ENCODE results near the gene NPRL2.
"Not testable (repeated sequence)": the region's sequence is repeated elsewhere in the genome, so short reads cannot be mapped to it uniquely, and the experiment has no call there.

Gene NPRL2

DNA sequence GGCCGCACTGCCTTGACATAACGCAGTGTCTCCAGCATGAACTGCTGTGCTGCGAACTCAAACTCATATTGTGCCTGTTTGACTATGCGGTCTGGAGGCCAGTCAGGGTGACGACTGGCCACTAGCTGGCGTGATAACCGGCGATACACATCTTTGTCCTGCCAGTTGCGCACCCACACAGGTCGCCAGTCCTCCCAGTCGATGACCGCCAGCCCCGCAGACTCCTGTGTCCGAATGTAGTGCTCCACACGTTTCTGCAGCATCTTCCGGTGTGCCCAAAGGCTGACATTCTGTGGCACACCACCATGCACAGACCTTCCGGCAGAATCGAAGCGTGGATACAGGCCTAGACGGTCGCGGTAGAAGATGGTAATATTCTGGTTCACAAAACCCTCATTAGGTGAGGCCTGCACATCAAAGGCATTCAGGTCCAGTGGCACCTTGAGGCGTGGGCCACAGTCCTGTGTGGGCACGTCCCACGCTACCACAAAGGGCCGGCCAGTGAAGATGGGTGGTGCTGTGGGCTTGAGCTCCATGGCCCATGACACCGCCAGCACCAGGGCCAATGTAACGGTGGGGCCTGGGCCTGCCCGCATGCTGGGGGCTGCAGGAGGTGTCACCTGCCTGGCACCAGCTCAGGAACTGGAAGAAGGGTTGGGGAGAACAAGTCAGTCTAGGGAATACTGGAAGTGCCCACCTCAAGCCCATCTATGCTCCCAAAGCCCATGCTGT, 30.5 kb downstream of the NPRL2 start:
- no peak for DNase-seq
- intact Hi-C loops (cut with DNase I) = loop anchor here (2.0 to 10.0 kb wide), 3 partner anchors 19 to 93 kb away; partner anchors contain the start of gene LSMEM2

DNA sequence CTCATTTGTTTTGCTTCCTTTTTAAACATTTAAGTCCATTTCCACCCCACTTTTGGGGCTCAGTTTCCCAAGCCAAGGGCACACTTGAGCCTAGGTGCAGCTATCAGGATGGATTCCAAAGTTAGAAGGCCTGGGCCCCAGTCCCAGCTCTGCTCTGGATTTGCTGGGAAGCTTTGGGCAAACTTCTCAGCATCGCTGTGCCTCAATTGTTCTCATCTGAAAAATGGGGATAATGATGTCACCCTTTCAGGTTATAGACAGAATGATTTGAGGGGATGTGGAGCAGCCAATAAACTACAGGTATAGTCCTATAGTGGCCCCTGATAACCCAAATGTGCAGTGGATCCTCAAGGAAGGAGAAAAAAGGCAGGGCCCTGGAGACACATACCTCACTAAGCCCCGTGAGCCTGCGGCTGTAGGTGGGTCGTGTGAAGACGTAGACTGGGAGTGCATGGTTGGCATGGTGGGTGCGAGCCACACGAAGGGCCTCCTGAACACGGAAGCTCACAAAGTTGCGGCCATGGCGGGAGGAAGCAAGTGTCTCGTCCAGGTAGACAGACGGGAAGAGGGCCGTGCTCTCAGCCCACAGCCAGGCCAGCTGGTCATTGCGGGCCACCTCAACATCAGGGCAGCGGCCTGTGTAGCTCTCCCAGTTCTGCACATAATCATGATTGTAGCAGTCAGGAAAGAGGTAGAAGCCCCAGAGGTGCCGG, 31.2 kb downstream of the NPRL2 start:
- DNase-seq = no peak
- intact Hi-C loops (cut with DNase I) = no loop called here

DNA sequence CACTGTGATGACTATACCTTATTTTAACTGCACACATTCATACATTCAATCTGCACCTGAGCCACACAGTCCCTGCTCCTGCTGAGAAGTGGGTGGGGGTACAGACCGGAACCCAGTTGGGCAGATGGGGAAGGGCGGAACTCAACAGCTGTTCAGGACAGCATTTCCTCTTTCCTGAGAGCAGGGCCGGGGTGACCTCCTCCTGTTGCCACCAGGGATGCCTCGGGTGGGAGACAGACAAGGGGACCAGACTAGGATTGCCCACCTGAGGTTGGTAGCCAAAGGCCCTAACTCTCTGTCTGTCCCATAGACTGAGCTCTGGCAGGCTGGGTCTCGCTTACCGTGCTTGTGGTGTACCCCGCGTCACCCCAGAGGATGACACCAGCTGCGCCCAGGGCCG, 32.0 kb downstream of the NPRL2 start:
- intact Hi-C loops (cut with DNase I) = no loop called here
- DNase-seq = peak in 1 of 10 donors; percentile 67

DNA sequence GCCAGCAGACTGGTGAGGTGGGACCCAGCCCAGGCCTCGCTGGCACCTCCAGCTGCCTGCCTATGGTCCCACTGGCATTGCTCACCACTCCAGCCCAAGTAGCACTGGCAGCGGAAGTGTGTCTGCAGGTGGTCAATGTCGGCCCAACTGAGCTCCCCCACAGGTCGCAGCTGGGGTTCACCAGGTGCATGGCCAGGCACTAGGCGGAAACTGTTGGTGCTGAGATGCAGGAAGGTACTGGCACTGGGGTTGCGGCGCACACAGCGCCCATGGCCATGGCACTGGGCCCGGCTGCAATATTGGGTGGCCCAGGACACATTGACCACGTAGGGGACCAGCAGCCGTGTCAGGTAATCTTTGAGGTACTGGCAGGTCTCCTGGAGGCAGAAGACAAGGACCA, 32.4 kb downstream of the NPRL2 start:
- intact Hi-C loops (cut with DNase I) = no loop called here
- peak in 1 of 10 donors; percentile 74 for DNase-seq

DNA sequence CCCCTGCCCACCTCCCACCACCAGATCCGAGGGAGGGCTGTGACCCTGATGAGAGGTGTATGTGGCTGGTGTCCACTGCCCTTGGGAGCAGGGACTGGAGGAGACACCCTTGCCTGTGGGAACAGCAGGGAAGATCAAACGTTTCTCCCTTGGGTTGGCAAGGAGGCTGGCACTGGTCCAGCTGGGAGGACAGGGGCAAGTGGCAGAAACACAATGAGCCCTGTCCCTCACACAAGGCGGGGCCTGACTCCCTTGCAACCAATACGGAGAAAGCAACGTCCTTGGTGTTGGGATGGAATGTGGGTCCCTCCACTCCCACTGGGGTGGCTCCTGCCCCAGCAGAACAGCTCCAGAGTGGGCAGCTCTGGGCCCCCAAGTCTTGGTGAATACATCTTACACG, 33.3 kb downstream of the NPRL2 start:
- intact Hi-C loops (cut with DNase I) = no loop called here
- peak in 1 of 10 donors; percentile 79 for DNase-seq

DNA sequence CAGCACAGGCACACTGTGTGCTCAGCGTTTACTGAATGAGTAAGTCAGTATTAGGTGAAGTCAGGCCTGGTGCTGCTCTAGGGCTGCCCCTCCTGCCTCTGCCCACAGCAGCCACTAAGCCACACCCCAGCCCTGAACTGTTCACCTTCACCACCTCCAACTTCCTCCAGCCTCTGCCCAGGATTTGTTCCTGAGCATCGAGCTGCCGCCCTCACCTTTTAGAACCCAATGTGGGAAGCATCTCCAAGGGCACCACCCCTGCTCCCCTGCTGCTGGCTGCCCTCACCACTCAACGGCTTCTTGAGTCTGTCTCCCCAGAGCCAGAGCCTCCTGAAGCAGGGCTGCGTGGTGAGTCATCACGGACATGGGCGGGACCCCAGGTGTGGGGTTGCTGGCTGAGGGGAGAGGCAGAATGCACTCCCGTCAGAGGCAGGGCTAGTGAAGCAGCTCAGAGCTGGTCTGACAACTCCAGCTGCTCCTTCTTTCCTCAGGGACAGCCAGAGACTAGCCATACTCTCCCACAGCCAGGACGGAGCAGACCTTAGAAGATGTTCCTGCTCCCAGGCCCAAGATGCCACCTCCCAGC, 33.8 kb downstream of the NPRL2 start:
- intact Hi-C loops (cut with DNase I) = no loop called here
- peak in 1 of 10 donors; percentile 77 for DNase-seq

DNA sequence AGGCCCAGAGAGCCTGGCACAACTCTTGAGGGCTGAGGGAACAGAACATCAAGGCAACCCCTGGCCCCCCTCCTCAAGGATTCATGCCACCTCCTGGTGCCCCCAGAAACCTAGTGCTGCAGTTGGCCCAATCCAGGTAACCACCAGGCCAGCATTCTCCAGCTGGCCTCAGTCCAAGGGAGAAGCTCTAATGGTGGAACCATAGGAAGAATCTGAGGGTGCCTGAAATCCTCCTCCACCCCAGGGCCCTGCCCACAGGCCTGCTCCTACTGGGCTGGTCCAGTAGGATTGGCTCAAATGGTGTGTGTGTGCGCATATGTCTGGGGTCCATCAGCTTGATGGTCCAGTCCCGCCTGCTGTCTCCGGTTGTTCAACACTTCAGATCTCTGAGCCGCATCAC, 35.8 kb downstream of the NPRL2 start:
- intact Hi-C loops (cut with DNase I) = no loop called here
- no peak for DNase-seq

DNA sequence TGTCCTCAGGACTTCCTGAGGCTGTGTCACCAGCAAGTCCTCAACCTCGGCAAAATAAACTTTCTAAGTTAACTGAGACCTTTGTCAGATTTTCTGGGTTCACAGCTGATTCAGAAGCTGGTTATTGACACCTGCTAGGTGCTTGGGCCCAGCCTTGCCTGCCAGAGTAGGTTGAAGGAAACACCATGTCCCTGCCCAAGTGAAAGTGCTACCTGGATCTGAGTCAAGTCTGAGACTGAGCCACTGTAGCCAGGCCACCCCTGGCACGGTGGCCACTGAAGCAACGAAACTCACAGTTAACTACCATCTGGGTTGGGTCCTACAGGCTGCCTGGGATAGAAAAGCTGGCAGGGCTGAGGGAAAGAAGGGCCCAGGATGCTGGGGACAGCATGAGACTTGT, 36.2 kb downstream of the NPRL2 start:
- DNase-seq = no peak
- intact Hi-C loops (cut with DNase I) = no loop called here

DNA sequence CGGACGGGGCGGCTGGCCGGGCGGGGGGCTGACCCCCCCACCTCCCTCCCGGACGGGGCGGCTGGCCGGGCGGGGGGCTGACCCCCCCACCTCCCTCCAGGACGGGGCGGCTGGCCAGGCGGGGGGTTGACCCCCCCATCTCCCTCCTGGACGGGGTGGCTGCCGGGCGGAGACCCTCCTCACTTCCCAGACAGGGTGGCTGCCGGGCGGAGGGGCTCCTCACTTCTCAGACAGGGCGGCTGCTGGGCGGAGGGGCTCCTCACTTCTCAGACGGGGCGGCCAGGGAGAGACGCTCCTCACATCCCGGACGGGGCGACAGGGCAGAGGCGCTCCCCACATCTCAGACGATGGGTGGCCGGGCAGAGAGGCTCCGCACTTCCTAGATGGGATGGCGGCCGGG, 38.5 kb downstream of the NPRL2 start:
- DNase-seq; intact Hi-C loops (cut with DNase I): not testable (repeated sequence)

DNA sequence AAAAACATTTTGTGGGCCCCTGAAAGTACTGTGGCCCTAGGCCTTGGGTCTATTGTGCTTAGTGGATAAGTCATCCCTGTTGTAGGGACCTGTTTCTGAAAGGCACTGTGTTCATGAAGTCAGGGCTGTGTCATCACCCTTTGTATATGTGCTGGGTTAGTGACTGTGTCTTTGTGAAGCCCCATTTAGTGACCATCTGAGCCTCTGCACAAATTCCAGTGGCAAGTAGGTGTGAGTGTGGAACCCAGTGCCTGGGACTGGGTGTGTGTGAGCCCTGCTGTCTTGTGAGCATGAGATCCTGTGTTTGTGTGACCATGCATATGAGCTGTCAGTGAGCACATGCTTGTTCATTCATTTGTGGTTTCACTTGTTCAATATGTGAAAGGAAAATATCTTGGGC, 46.0 kb downstream of the NPRL2 start:
- DNase-seq = no peak
- intact Hi-C loops (cut with DNase I) = no loop called here

DNA sequence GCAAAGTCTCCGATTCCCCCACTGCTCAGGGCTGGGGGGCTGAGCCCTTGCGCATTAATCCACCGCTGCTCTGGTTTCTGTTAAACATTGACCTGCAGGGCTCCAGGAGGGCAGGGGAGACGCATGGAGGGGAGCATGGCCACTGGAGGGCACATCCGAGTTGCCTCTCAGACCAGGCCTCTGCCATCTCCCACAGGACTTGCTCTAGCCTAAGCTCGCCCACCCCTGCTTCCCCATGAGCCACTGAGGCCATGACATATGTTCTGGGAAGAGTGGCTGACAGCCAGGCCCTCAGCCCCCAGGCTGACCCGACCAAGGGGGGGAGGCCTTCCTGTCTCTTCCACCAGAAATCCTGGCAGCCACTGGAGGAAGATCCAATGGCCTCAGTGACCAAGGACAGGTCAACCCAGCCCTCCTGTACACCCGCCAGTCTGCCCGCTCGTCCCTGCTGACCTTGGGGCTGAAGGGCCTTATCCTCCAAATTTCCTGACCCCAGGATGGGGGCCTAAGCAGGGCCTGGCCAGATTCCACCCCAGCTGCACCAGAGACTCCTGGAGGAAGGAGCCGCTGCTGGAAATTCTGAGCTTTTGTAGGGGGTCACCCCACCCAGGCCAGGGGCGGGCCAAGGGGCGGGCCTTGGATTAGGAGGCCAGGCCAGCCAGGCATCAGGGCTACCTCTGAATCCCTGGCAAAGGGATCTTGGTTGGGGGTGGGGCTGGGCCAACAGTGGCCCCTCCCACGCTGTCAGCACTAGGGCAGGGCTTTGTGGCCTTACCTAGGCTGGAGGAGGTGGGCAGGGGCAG, 47.4 kb downstream of the NPRL2 start, which contains the start of gene HYAL1:
TSS of gene HYAL1 (minus strand) at position 562 of the 803 bp plus-strand sequence. CDS start 618 bp downstream, outside the sequence.
- DNase-seq = no peak
- intact Hi-C loops (cut with DNase I) = no loop called here

DNA sequence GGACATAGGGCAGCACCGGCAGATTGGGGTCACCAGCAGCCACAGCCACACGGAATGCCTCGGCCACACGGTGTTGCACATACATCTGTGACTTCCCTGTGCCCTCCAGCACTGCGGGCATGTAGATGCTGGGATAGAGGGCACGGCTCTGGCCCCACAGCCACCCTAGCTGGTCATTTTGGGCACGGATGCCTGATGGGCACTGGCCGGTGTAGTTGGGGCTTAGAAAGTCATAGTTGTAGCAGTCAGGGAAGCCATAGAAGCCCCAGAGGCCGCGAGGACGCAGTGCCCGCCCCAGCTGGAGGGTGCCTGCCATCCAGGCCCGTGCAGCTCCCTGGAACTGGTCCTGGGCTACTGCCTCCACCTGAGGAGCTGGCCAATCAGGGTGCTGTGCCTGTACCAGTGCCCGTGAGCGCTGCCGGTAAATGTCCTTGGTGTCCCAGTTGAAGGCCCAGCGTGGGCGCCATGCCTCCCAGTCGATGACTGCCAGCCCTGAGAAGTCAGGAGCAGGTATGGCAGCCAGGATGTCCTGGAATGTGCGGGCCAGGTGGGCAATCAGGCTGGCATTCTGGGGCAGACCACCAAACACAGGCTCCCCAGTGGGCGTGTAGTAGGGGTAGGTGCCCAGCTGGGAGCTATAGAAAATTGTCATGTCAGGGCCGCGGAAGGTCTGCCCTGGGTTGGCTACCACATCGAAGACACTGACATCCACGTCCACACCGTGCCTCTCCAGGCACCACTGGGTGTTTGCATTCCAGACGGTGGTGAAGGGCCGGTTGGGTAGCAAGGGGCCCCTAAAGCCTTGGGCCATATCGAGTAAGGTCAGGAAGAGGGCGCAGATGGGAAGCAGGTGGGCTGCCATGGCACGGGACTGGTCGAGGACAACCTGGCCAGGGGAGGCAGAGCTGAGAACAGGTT, 48.2 kb downstream of the NPRL2 start:
- intact Hi-C loops (cut with DNase I) = no loop called here
- DNase-seq = no peak

DNA sequence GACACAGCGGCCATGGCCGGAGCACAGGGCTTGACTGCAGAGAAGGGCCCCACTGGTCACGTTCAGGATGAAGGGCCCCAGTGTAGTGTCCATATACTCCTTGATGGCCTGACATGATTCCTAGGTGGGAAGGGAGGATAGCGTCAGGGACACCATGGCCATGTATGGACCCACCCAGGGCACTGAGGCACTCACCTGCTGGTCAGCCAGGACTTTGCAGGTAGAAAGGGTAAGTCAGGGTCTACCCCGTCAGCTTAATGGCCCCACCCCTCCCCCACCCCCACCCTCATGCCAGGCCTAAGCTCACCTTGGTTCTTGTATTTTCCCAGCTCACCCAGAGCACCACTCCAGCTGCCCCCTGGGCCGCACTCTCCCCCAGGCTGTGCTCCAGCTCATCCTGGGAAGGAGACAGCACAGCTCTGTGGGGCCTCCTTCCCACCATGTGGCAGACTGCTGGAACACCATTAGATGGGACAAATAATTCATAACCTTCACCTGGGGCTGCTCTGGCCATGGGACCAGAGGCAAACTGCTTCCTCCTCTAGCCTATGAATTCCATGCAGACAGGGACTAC, 49.8 kb downstream of the NPRL2 start:
- intact Hi-C loops (cut with DNase I) = loop anchor here (2.0 kb wide), 1 partner anchor 20 kb away; no protein-coding TSS in a partner anchor
- DNase-seq = no peak

DNA sequence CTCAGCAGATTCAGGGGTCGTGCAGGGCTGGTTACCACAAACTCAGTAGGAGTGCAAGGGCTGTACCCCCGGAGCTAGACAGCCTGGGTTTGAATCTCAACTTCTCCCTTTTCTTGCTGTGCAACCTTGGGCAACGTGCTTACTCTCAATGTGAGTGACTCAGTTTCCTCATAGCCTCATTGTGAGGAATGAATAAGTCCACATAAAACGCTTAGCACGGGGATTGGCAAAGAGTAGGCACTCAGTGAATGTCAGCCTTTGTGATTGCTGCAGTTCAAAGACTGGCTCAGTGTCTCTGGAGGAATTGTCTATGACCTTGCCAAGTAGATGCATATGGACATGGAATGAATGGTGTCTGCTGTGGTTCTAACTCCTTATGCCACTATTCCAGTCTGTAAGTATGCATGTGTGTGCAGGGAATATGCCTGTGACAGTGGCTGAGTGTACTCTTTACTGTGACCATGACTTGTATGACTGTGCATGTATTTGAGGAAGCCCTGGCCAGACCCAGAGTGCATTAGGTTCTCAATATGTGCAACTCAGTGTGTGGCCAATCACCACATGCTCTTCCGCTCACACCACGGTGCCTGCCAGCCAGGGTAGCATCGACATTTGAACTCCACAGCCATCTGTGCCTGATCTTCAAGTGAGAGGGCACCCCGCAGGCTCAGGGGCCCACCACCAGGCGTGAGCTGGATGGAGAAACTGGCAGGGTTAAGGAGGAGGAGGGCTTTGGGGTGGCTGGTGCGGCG, 50.5 kb downstream of the NPRL2 start:
- peak in 4 of 10 donors; percentile 26 to 88 (median 46) for DNase-seq
- intact Hi-C loops (cut with DNase I) = loop anchor here (2.0 kb wide), 1 partner anchor 21 kb away; no protein-coding TSS in a partner anchor

DNA sequence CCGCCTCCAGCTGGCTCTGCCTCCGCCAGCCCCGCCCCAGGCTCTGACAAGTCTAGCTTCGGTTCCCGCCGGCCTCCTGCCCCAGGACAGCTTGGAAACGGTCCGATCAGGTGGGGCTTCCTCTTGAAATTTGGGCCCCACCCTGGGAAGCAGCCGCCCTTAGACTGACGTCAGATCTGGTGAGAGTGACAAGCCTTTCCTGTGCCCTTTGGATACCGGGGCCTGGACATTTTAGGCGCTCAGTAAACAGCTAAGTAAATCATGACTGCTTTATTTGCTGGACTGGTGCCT, 51.0 kb downstream of the NPRL2 start:
- intact Hi-C loops (cut with DNase I) = no loop called here
- no peak for DNase-seq

DNA sequence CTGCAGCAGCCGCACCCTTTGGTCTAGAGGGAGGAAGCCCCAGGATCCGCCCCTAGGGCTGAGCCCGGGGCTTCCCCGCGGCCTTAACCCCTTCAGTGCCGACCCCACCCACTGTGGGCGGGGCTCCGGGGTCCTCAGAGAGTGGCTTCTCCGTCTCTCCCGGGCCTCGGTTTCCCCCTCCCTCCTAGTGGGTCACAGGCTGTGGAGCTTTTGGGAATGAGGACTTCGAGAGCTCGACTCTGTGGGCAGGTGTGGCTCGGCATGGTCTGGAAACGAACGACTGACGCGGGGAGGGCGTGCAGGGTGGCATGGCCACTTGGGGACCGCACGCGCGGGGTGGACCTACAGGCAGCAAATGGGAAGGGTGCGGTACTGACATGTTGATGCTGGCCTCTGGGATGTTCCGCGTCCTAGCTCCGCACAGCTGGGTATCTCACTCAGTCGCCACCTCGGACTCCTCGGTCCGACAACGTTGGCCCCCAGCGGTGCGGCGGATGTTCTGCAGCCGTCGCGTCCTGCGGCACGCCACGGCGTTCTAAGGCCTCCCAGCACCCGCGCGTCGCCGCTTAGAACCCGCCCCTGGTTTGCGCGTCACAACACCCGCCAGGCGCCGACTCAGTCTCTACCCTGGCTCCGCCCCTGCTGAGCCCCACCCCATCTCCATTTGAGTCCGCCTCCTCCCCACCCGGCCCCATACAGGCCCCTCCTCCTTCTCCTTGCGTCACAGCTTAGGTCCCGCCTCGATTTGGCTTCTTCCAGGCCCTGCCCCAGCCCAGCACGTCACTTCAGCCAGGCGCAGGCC, 51.5 kb downstream of the NPRL2 start, which contains the start of the genes HYAL3 and NAA80:
TSS of gene HYAL3 (minus strand) at position 570 of the 802 bp plus-strand sequence. CDS start 3,803 bp downstream, outside the sequence.
TSS of gene NAA80 (minus strand) at position 570 of the 802 bp plus-strand sequence. CDS start 1,942 bp downstream, outside the sequence.
- DNase-seq = peak; percentile 98 to 100 (median 100)
- intact Hi-C loops (cut with DNase I) = no loop called here

DNA sequence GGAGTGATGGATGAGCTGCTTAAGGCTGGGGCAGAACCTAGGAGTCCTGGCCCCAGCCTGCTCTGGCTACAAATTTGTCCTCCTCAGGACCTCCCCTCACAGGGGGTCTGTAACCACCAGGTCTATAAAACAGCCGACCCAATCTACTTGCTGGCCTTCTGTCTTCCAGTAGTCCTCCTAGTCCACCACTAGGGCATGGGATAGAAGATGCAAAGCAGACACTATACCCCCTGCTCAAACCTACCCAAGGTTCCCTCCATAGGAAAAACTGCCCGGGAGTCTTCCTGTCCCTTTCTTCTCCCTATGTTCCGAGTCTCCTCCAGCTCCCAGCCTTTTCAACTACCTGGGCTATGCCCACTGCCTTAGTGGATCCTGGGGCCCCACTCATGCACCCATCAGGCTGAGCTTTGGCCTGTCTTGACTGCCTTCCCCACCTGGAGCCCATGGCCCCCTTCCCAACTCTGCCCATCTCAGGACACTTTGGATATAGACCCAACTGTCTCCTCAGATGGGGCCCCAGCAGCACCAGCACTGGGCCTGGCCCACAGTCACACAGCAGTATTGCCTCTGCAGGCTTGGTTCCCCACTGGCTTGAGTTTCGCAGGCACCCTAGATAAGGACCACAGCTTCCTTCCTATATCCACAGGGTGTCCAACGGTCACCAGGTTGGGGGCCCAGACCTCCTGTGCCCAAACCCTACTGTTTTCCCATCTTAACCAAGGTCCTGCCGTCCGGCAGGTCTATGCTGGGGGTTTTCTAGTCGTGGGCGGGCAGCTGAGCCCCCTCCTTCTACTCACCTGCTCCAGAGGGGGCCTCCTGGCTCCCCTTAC, 52.5 kb downstream of the NPRL2 start:
- intact Hi-C loops (cut with DNase I) = no loop called here
- no peak for DNase-seq
